Esophagus (tissue), 2 donors: ENCODE measurements around the gene PPARA. TPM values are rescaled to one million over a fixed set of nuclear protein-coding genes. Genes with fewer than 3 reads are reported as not detected.

Source experiments
- H3K27ac ChIP-seq, 2 donors: one replicate each; pipeline ENCODE4 v1.5.1; 2013; ENCODE audit warnings: low read depth in 2 of 2, mild to moderate bottlenecking in 2 of 2, inconsistent platforms in 1 of 2, low read length in 1 of 2, moderate library complexity in 1 of 2
- H3K27me3 ChIP-seq, 2 donors: one replicate each; pipeline ENCODE4 v1.6.1; 2013; ENCODE audit warnings: low read length in 2 of 2, control low read depth in 1 of 2, mild to moderate bottlenecking in 1 of 2; ENCODE audit not compliant: insufficient read depth in 2 of 2, control insufficient read depth in 1 of 2
- H3K36me3 ChIP-seq, 2 donors: one replicate each; pipeline ENCODE4 v1.6.1; 2013; ENCODE audit warnings: low read length in 1 of 2; ENCODE audit not compliant: control insufficient read depth in 2 of 2, insufficient read depth in 2 of 2
- H3K4me1 ChIP-seq, 2 donors: one replicate each; pipeline ENCODE4 v1.6.1; 2013; ENCODE audit warnings: low read length in 1 of 2; ENCODE audit not compliant: control insufficient read depth in 2 of 2, insufficient read depth in 2 of 2
- H3K4me3 ChIP-seq, 2 donors: one replicate each; pipeline ENCODE4 v1.5.1; 2013; ENCODE audit warnings: low read length in 2 of 2, mild to moderate bottlenecking in 2 of 2, low read depth in 1 of 2, moderate library complexity in 1 of 2
- H3K9me3 ChIP-seq, 2 donors: one replicate each; pipeline ENCODE4 v1.6.1; 2013; ENCODE audit warnings: mild to moderate bottlenecking in 2 of 2, low read depth in 1 of 2, low read length in 1 of 2, moderate library complexity in 1 of 2; ENCODE audit not compliant: control insufficient read depth in 2 of 2, insufficient read depth in 1 of 2
- WGBS, 2 donors: extraction: QIAGEN DNeasy Blood & Tissue Kit; methylation state at CpG; one replicate each; pipeline ENCODE4 v1.1.7; 2013; 5-methylcytosine and 5-hydroxymethylcytosine counted together
- polyA plus RNA-seq, 2 donors: library from polyadenylated mRNA; stranded (reverse); fragments of 200-250 nt; gene quantifications; one replicate each; pipeline ENCODE4 v1.2.3, GENCODE V29; 2013
- donor health status: healthy with polysubstance abuse.
- donor health status: Bipolar disorder and iron deficiency.

The PPARA gene
- polyA plus RNA-seq, 2 donors = 3.2 to 3.9 TPM

GRCh38 chr22:46242076-46242475 is 91.8 kb downstream of the PPARA start:
- Histone ChIP-seq H3K4me1 (peaks cover 2 to 4% of the 10 kb centered on the region in 2 donors), H3K27me3 (no peaks in the 10 kb centered on the region), H3K27ac (no peak overlapping the region), H3K4me3 (no peak overlapping the region), H3K9me3 (no peaks in the 10 kb centered on the region), H3K36me3 (peaks cover 0 to 21% of the 10 kb centered on the region in 2 donors)
- 84 to 95% methylated on average over 10 of the region's 10 CpGs for WGBS, 2 donors

- WGBS, 2 donors = 91 to 96% methylated on average over 9 of the region's 9 CpGs
- no peak overlapping the region for H3K4me3 ChIP-seq
- no peaks in the 10 kb centered on the region for H3K27me3 ChIP-seq
- H3K4me1 ChIP-seq = peaks cover 2 to 4% of the 10 kb centered on the region in 2 donors
- H3K27ac ChIP-seq = no peak overlapping the region
- no peaks in the 10 kb centered on the region for H3K9me3 ChIP-seq
- H3K36me3 ChIP-seq = peaks cover 0 to 9% of the 10 kb centered on the region in 2 donors
Measured at GRCh38 chr22:46244771-46245170, 94.4 kb downstream of the PPARA start.

- H3K9me3 ChIP-seq = no peaks in the 10 kb centered on the region
- peaks cover 0 to 5% of the 10 kb centered on the region in 2 donors for H3K36me3 ChIP-seq
- H3K4me1 ChIP-seq = peaks cover 2 to 4% of the 10 kb centered on the region in 2 donors
- no peak overlapping the region for H3K4me3 ChIP-seq
- 67 to 75% methylated on average over 15 to 16 of the region's 16 CpGs for WGBS, 2 donors
- no peaks in the 10 kb centered on the region for H3K27me3 ChIP-seq
- H3K27ac ChIP-seq = no peak overlapping the region
Measured at GRCh38 chr22:46245511-46245910, 95.2 kb downstream of the PPARA start.

GRCh38 chr22:46246178-46246577 is 95.9 kb downstream of the PPARA start:
- Histone ChIP-seq H3K27me3 (no peaks in the 10 kb centered on the region), H3K9me3 (no peaks in the 10 kb centered on the region), H3K27ac (no peak overlapping the region), H3K4me1 (peaks cover 6 to 10% of the 10 kb centered on the region in 2 donors), H3K4me3 (no peak overlapping the region), H3K36me3 (peaks cover 0 to 5% of the 10 kb centered on the region in 2 donors)
- WGBS, 2 donors = 93 to 94% methylated on average over 10 of the region's 10 CpGs

GRCh38 chr22:46247443-46247975 is 97.2 kb downstream of the PPARA start:
- H3K36me3 ChIP-seq = peaks cover 0 to 5% of the 10 kb centered on the region in 2 donors
- no peaks in the 10 kb centered on the region for H3K27me3 ChIP-seq
- H3K4me3 ChIP-seq = no peak overlapping the region
- H3K4me1 ChIP-seq = peaks cover 7 to 10% of the 10 kb centered on the region in 2 donors
- no peaks in the 10 kb centered on the region for H3K9me3 ChIP-seq
- 89 to 94% methylated on average over 2 of the region's 2 CpGs for WGBS, 2 donors
- no peak overlapping the region for H3K27ac ChIP-seq

GRCh38 chr22:46250035-46250782 is 99.9 kb downstream of the PPARA start, which contains the start of gene CDPF1:
Gene CDPF1 (minus strand): TSS chr22:46250293. CDS start chr22:46248284, 2,009 bp downstream.
- peaks cover 5 to 10% of the 10 kb centered on the region in 2 donors for H3K4me1 ChIP-seq
- no peaks in the 10 kb centered on the region for H3K36me3 ChIP-seq
- H3K27ac ChIP-seq = peak within 1 kb of the TSS; percentile 88 to 91
- 0% methylated on average over 80 to 89 of the region's 89 CpGs for WGBS, 2 donors
- H3K4me3 ChIP-seq = peak within 1 kb of the TSS; percentile 60 to 92
- no peaks in the 10 kb centered on the region for H3K9me3 ChIP-seq
- H3K27me3 ChIP-seq = no peaks in the 10 kb centered on the region

- 11% methylated on average over 24 to 25 of the region's 25 CpGs for WGBS, 2 donors
Measured at GRCh38 chr22:46250783-46251125, 100.4 kb downstream of the PPARA start.

GRCh38 chr22:46251266-46251665 is 100.9 kb downstream of the PPARA start:
- H3K36me3 ChIP-seq = no peaks in the 10 kb centered on the region
- no peaks in the 10 kb centered on the region for H3K9me3 ChIP-seq
- 78 to 86% methylated on average over 7 of the region's 7 CpGs for WGBS, 2 donors
- no peak overlapping the region for H3K4me3 ChIP-seq
- H3K27me3 ChIP-seq = no peaks in the 10 kb centered on the region
- no peak overlapping the region for H3K27ac ChIP-seq
- peaks cover 5 to 6% of the 10 kb centered on the region in 2 donors for H3K4me1 ChIP-seq

More at GRCh38 chr22:46250783-46251125, 100.4 kb downstream of the PPARA start:
- Histone ChIP-seq H3K27me3 (no peaks in the 10 kb centered on the region), H3K9me3 (no peaks in the 10 kb centered on the region), H3K4me3 (peak overlapping the region; percentile 60 to 92), H3K4me1 (peaks cover 5 to 6% of the 10 kb centered on the region in 2 donors), H3K36me3 (no peaks in the 10 kb centered on the region), H3K27ac (peak overlapping the region in 1 of 2 donors; percentile 88)

- 83 to 87% methylated on average over 9 of the region's 9 CpGs for WGBS, 2 donors
- Histone ChIP-seq H3K36me3 (no peaks in the 10 kb centered on the region), H3K9me3 (no peaks in the 10 kb centered on the region), H3K27ac (no peak overlapping the region), H3K4me1 (peaks cover 5 to 6% of the 10 kb centered on the region in 2 donors), H3K27me3 (no peaks in the 10 kb centered on the region), H3K4me3 (no peak overlapping the region)
Measured at GRCh38 chr22:46251816-46252380, 101.6 kb downstream of the PPARA start.
